Testis (tissue), 2 donors: ENCODE measurements around the gene TFAP2E.

Source experiments
- CTCF ChIP-seq, 3 experiments: fragments of 450-650 bp in 2 of 3; fragments of 200-600 bp in 1 of 3; sonication (generic) in 1 of 3; IDR thresholded peaks; one replicate each; pipeline ENCODE4 v1.5.1; 2016 to 2019; ENCODE audit warnings: antibody characterized with exemption in 3 of 3, mild to moderate bottlenecking in 2 of 3, moderate library complexity in 1 of 3
- POLR2A ChIP-seq: fragments of 450-650 bp; IDR thresholded peaks from one replicate; pipeline ENCODE4 v1.6.1; 2017; ENCODE audit warnings: antibody characterized with exemption, mild to moderate bottlenecking, moderate library complexity

- TF ChIP-seq POLR2A, result no peak
- no peak for TF ChIP-seq CTCF (IDR thresholded peaks at IDR 0.05)
Measured at GRCh38 chr1:35563166-35563565, 9.9 kb upstream of the TFAP2E start.
